ENCODE results near the gene GGCX. TPM values are rescaled to one million over a fixed set of nuclear protein-coding genes. Genes with fewer than 3 reads are reported as not detected.

The GGCX gene
- total RNA-seq: 25.5 TPM
- long read RNA-seq, full-length matches to known transcripts: 18 of 26 reads
- long read RNA-seq, partial matches to known transcripts: 3 of 26 reads
- long read RNA-seq, other reads (novel, unspliced or antisense): 5 of 26 reads

- Histone ChIP-seq H3K27ac (replicated peaks) (peak within 1 kb of the TSS; percentile 95), H3K27me3 (ENCODE audit: low read depth) (no peaks in the 10 kb centered on the region), H3K4me1 (peaks cover 35% of the 10 kb centered on the region), H3K4me3 (peak within 1 kb of the TSS; percentile 83), H3K36me3 (peaks cover 22% of the 10 kb centered on the region), H3K9me3 (replicated peaks) (no peaks in the 10 kb centered on the region)
- TF ChIP-seq, protein P1, sequence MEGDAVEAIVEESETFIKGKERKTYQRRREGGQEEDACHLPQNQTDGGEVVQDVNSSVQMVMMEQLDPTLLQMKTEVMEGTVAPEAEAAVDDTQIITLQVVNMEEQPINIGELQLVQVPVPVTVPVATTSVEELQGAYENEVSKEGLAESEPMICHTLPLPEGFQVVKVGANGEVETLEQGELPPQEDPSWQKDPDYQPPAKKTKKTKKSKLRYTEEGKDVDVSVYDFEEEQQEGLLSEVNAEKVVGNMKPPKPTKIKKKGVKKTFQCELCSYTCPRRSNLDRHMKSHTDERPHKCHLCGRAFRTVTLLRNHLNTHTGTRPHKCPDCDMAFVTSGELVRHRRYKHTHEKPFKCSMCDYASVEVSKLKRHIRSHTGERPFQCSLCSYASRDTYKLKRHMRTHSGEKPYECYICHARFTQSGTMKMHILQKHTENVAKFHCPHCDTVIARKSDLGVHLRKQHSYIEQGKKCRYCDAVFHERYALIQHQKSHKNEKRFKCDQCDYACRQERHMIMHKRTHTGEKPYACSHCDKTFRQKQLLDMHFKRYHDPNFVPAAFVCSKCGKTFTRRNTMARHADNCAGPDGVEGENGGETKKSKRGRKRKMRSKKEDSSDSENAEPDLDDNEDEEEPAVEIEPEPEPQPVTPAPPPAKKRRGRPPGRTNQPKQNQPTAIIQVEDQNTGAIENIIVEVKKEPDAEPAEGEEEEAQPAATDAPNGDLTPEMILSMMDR (IDR thresholded peaks at IDR 0.05; ENCODE audit: borderline replicate concordance): no peak
- DNase-seq: peak; percentile 96
- intact Hi-C loops (cut with micrococcal nuclease): no loop called here
Measured at GRCh38 chr2:85561280-85562212, at the start of gene GGCX. Gene GGCX, minus strand, starts transcription at chr2:85561493. Its CDS starts 65 bp downstream, at chr2:85561428.

DNA sequence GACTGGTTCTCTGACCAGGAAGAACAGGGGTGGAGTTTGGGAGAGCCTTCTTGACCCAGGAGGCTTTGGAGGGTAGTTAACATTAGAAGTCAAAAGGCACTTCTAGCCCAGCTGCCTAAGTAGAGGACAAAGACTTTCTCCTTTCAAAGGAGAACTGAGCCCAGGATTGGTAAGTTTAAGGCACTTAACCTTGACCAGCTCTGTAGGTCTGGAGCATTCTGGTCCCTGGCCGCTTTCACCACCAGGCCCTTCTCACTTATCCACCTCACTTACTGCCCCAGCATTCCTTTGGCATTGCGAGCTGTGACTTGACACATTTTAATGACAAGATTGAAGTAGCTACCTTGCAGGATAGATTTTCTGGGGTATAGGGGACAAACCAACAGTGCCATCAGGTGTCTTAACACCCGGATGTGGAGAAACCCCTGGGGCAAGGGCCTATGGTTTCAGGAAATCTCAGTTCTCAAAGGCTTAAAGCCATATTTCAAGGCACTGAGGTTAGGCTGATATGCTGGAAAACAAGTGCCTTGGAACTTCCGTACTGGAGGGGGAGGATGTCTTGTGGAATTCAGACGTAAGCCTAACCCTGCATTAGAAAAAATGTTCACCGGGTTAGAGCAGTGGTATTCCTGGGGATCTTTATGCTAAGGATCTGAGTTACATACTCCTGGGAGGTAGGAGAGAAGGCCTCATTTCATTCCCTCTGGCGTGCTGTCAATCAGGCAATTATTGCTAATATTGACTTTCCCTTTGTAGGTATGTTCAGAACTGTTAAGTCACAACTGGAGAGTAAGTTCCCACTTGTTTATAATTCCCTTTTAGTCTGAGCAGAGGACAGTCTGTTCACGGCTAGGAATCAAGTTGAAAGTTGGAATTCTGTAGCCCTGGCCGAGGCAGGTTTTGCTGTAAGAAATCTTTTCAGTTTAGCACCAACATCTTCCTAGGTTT, 46.2 kb upstream of the GGCX start:
- no peaks in the 10 kb centered on the region for H3K27me3 ChIP-seq (ENCODE audit: low read depth)
- peaks cover 97% of the 10 kb centered on the region for H3K4me1 ChIP-seq
- H3K27ac ChIP-seq (replicated peaks): peak overlapping the region; percentile 92
- H3K9me3 ChIP-seq (replicated peaks): no peaks in the 10 kb centered on the region
- H3K36me3 ChIP-seq: peaks cover 7% of the 10 kb centered on the region
- TF ChIP-seq, protein P1 (IDR thresholded peaks at IDR 0.05; ENCODE audit: borderline replicate concordance): no peak
- intact Hi-C loops (cut with micrococcal nuclease): no loop called here
- H3K4me3 ChIP-seq: no peak overlapping the region
- no peak for DNase-seq

DNA sequence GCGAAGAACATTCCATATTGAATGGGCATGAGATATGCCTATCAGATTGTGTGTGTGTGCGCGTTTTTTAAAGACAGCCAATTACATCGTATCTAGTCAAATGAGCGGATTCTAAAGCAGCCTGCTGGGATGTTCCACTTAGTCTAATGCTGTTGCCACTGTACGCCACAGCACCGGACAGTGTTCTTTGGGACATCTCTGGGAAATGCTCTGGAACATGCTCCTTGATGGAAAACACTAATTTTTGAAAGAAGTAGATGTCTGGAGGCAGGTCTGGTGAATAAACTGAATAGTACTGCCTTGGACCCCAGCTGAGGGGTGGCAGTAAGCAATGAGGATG, 44.8 kb upstream of the GGCX start:
- DNase-seq: no peak
- no peaks in the 10 kb centered on the region for H3K9me3 ChIP-seq (replicated peaks)
- intact Hi-C loops (cut with micrococcal nuclease): no loop called here
- H3K27ac ChIP-seq (replicated peaks): peak overlapping the region; percentile 92
- H3K4me1 ChIP-seq: peaks cover 97% of the 10 kb centered on the region
- H3K36me3 ChIP-seq: peaks cover 7% of the 10 kb centered on the region
- TF ChIP-seq, protein P1 (IDR thresholded peaks at IDR 0.05; ENCODE audit: borderline replicate concordance): no peak
- no peaks in the 10 kb centered on the region for H3K27me3 ChIP-seq (ENCODE audit: low read depth)
- H3K4me3 ChIP-seq: no peak overlapping the region

GRCh38 chr2:85605406-85606115, 44.3 kb upstream of the GGCX start:
- peaks cover 9% of the 10 kb centered on the region for H3K36me3 ChIP-seq
- DNase-seq: no peak
- TF ChIP-seq, protein P1 (IDR thresholded peaks at IDR 0.05; ENCODE audit: borderline replicate concordance): no peak
- no peaks in the 10 kb centered on the region for H3K9me3 ChIP-seq (replicated peaks)
- H3K27me3 ChIP-seq (ENCODE audit: low read depth): no peaks in the 10 kb centered on the region
- peak overlapping the region; percentile 92 for H3K27ac ChIP-seq (replicated peaks)
- H3K4me3 ChIP-seq: peak overlapping the region; percentile 82
- intact Hi-C loops (cut with micrococcal nuclease): no loop called here
- peaks cover 95% of the 10 kb centered on the region for H3K4me1 ChIP-seq

All from left ventricle myocardium inferior (tissue), 1 donor.